Activated naive CD4-positive, alpha-beta T cell treated with anti-CD3 and anti-CD28 coated beads, Interleukin-2, amount 50 U/mL, for 72 hours (primary cell): ENCODE data around the gene VIPR2. TPM values are rescaled to one million over a fixed set of nuclear protein-coding genes. Genes with fewer than 3 reads are reported as not detected.
"Not testable (repeated sequence)": the region's sequence is repeated elsewhere in the genome, so short reads cannot be mapped to it uniquely, and the experiment has no call there.

Source experiments
- ATAC-seq, 2 donors: fragments of 150-1000 bp; cut with Tn5 transposase; 2 replicates each; pipeline ENCODE4 v1.10.0; 2021; ENCODE audit warnings: mild to moderate bottlenecking in 2 of 2, moderate library complexity in 2 of 2
- DNase-seq, 2 donors: peaks; one replicate each; pipeline ENCODE4 v3.0.0; 2021 to 2022; ENCODE audit warnings: low spot score in 2 of 2
- H3K27ac Mint-ChIP-seq, 2 donors: one replicate each; pipeline ENCODE4 v1.8.0; 2022; ENCODE audit warnings: mild to moderate bottlenecking in 2 of 2, mixed read lengths in 2 of 2
- H3K36me3 Mint-ChIP-seq, 2 donors: one replicate each; pipeline ENCODE4 v1.8.0; 2022; ENCODE audit warnings: mixed read lengths in 2 of 2
- H3K9me3 Mint-ChIP-seq, 2 donors: one replicate each; pipeline ENCODE4 v1.8.0; 2022; ENCODE audit warnings: mixed read lengths in 2 of 2
- total RNA-seq, 2 donors: library from RNA; stranded (reverse); gene quantifications; one replicate each; pipeline ENCODE4 v1.2.3, GENCODE V29; 2022

VIPR2 gene, protein sequence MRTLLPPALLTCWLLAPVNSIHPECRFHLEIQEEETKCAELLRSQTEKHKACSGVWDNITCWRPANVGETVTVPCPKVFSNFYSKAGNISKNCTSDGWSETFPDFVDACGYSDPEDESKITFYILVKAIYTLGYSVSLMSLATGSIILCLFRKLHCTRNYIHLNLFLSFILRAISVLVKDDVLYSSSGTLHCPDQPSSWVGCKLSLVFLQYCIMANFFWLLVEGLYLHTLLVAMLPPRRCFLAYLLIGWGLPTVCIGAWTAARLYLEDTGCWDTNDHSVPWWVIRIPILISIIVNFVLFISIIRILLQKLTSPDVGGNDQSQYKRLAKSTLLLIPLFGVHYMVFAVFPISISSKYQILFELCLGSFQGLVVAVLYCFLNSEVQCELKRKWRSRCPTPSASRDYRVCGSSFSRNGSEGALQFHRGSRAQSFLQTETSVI
- total RNA-seq, result 1 to 10 TPM in 1 of 2 donors, under 1 TPM in 1; 0.55 to 1.8 TPM

DNA sequence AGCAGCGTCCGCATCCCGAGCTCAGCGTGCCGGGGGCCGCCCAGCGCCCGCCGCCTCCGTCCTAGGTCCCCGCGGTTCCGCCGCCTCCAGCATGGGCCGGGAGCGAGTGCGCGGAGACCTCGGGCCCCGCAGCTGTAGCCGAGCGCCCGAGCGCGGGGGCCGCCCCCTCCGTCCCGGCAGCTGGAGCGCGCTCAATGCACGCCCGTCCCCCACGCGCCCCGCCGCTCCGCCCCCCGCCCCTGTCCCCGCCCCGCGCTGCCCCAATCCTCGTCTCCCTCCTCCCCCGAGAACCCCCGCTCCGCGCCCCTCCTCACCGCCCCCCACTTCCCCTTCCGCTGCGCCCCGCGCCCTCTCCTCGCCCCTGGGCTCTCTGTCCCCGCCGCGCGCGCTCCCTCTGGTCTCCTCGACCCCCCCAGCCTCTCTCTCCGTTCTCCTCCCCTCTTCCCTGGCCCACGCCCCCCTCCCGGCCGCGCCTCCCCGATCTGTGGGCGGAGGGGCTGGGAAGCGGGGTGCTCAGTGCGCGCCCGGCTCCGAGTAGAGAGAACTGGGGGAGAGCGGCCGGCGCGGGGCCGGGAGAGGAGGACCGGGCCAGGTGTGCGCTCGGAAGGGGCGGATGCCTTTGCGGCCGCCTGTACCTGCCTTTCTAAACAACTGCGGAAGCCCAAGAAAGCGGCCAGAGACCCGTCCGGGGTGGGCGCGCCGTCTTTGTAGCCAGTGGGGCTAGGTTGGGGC lies at the start of gene VIPR2:
Gene VIPR2 (minus strand): TSS at position 110 of the 732 bp plus-strand sequence. CDS start 96 bp downstream, at position 14.
- DNase-seq (peak in 1 of 2 donors; percentile 27), ATAC-seq (peak; percentile 67 to 77)
- Mint-ChIP-seq H3K9me3 (no peaks in the 10 kb centered on the region), H3K27ac (no peak within 1 kb of the TSS), H3K36me3 (no peaks in the 10 kb centered on the region)

DNA sequence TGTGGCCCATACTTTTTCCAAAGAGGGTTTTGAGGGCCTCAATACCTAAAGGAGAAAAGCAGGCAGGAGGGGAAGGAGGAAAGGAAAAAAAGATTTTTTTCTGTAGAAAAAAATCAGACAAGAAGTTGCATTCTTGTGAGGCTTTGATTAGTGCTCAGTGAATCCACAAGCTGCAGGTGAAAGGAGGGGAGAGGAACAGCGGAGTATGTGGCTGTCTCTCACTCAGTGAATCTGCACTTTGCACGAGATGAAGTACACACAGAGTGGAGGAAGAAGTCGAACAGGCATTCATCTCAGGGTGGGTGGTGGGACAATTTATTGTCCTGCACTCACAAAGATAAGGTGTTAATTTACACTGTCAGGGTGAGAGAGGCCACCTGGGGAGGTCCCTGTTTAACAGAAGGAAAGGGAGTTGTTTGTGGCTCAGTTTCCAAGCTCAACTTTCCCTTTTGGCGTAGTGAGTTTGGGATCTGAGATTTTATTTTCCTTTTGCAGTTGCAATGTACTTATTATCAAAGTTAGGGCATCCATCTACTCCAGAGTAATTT lies 49.0 kb upstream of the VIPR2 start:
- DNase-seq (no peak), ATAC-seq (no peak)
- peak overlapping the region in 1 of 2 donors; percentile 57 for H3K27ac Mint-ChIP-seq
- no peaks in the 10 kb centered on the region for H3K9me3 Mint-ChIP-seq
- no peaks in the 10 kb centered on the region for H3K36me3 Mint-ChIP-seq

DNA sequence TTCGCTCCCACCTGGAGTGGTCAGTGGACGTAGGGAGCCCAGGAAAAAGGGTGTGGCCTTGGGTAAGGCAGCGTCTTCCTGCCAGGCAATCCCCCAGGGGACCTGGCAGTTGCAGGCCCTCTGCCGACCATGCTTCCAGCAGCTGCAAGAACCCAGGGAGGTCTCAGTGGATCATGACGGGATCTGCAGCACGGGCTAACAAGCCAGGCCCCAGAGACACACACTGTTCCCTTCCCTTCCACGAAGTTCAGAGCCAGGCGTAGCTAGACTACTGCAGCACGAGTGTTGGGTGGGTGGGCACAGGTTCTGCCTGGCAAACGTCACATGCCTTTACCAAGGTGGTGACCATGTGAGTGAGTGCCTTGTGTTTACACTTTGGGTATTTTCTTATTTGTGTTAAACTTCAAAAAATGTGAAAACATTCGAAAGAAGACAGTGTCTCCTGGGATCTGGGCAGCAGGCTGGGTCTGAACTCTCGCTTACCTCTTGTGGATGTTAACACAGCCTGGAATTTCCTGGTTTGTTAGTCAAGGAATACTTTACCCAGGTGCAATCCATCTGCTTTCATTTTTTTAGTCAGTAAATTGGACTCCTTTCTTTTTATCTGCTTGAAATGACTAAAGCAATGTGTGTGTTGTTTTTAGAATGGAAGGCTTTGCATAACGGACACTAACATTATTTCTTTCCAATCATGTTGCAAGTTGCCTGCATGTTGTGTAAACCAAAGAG lies 48.2 kb upstream of the VIPR2 start:
- H3K9me3 Mint-ChIP-seq, result no peaks in the 10 kb centered on the region
- H3K27ac Mint-ChIP-seq, result no peak overlapping the region
- H3K36me3 Mint-ChIP-seq, result no peaks in the 10 kb centered on the region
- DNase-seq, result no peak
- ATAC-seq, result no peak

DNA sequence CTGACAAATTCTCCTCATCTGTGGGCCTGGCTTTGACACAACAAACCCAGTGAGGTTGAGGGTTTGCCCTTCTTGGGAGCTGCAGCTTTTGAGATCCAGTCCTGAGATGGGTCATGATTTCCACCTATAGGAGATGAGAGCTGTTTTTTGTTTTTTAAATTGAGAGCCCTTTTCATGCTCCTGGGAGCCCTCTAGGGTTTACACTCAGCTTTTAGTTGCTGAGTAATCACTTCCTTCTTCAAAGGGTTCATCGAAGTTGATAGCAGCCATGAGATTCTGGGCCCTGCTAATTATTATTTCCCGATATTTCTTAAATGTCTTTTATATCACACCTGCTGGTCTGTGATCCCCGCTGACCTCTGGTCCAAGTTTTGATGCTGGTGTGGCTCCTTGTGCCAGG lies 47.3 kb upstream of the VIPR2 start:
- no peak for ATAC-seq
- H3K27ac Mint-ChIP-seq, result no peak overlapping the region
- H3K9me3 Mint-ChIP-seq, result no peaks in the 10 kb centered on the region
- DNase-seq, result no peak
- H3K36me3 Mint-ChIP-seq, result peaks cover 0 to 2% of the 10 kb centered on the region in 2 donors

DNA sequence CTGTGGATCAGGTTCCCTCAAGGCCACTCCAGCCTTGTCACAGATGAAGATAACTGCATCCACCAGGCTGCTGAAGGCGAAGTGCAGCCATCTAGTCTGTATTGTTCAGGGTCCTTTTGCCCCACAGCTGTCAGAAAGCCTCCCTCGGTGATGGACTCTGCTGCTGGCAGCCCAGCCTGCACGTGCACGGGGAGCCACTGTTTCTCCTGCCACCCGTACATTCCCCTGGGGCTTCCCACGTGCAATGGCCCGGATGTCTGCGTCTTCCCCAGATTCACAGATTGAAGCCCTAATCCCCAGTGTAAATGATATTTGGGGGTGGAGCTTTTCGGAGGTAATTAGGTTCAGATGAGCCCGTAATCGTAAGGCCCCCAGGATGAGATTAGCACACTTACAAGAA lies 46.6 kb upstream of the VIPR2 start:
- no peak overlapping the region for H3K27ac Mint-ChIP-seq
- DNase-seq (no peak), ATAC-seq (no peak)
- peaks cover 6 to 10% of the 10 kb centered on the region in 2 donors for H3K36me3 Mint-ChIP-seq
- H3K9me3 Mint-ChIP-seq, result peaks cover 5 to 6% of the 10 kb centered on the region in 2 donors

DNA sequence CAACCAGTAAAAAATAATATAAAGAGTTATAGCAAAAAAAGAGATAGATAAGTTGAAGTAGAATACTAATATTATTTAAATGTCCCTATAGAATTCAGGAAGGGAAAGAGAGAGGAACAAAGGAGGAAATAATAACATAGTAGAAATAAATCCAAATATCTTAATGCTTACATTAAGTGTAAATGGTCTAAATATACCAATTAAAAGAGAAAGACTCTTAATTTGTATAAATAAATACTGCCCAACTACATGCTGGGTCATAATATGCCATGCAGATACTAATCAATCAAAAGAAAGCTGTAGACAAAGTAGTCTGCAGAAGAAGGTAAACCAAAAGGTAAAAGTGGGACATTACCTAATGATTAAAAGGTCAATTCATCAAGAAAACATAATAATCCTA lies 43.3 kb upstream of the VIPR2 start:
- DNase-seq, result no peak
- H3K9me3 Mint-ChIP-seq, result peaks cover 10 to 11% of the 10 kb centered on the region in 2 donors
- no peak overlapping the region for H3K27ac Mint-ChIP-seq
- H3K36me3 Mint-ChIP-seq, result peaks cover 12 to 25% of the 10 kb centered on the region in 2 donors
- no peak for ATAC-seq

DNA sequence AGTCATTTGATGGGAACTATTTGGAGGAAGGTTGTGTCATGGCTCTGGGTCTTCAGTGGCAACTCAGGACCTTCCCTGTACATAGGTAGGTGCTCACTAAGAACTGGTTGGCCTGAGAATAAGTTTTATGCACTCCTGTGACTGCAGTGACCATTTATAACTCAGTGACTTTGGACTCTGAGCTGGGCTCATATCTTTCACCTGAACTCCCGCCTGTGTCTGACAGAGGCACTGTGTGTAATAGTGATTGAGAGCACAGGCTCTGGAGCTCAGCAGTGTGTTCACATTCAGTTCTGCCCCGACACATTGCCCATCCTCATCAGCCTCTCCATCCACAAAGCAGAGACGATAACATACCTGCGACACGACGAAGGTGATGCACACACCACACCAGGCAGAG lies 34.6 kb upstream of the VIPR2 start:
- DNase-seq, result no peak
- H3K36me3 Mint-ChIP-seq, result peaks cover 5 to 6% of the 10 kb centered on the region in 2 donors
- ATAC-seq, result no peak
- peaks cover 11 to 14% of the 10 kb centered on the region in 2 donors for H3K9me3 Mint-ChIP-seq
- H3K27ac Mint-ChIP-seq, result no peak overlapping the region

DNA sequence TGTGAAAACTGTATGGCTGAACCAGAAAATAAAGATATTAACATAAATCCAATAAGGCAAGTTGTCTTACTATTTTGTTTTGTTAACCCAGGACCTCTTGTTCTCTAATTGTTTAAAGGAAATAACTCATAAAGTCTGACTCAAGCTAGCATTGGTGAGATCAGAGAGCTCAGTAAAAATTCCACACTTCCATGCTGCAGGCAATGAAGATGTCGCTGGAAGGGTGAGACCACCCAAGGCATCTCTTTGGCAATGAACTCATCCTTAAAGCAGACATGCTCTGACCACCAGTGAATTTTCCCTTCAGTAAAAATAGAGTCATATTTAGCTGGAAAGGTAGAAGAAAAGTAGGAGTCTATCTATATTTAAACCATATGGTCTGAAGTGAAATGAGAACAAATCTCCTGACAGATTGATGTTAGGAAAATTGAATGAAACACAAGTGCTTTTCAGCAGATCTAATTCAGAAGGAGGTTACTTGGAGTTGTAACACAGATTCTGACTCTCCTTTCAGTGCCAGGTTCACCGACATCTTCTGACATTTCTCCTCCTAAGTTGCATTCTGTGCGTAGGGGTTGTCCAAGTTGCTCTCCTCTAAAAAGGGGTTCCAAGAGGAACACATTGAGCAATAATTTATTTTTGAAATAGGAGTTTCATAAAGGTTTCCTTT lies 32.8 kb upstream of the VIPR2 start:
- ATAC-seq (no peak), DNase-seq (no peak)
- no peak overlapping the region for H3K27ac Mint-ChIP-seq
- peaks cover 10 to 15% of the 10 kb centered on the region in 2 donors for H3K9me3 Mint-ChIP-seq
- H3K36me3 Mint-ChIP-seq, result peaks cover 0 to 18% of the 10 kb centered on the region in 2 donors

DNA sequence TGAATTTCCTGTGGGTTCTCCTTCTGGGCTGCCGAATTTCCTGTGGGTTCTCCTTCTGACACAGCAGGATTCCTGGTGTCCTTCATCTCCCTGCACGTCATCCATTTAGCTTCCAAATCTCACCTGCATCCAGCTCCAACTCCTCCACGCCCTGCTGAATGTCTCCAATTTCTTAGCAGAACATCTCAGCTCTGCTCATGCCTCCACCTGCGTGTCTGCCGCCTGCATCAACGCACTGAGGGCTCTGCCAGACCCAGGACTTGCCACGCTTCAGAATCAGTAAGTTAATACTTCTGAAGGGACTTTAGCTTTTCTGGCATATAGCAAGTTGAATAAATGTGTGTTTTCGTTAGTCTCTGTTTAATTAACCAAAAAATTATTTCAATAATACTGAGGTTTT lies 31.1 kb upstream of the VIPR2 start:
- Mint-ChIP-seq H3K9me3 (peaks cover 10 to 15% of the 10 kb centered on the region in 2 donors), H3K27ac (no peak overlapping the region), H3K36me3 (peaks cover 0 to 18% of the 10 kb centered on the region in 2 donors)
- ATAC-seq, result no peak
- no peak for DNase-seq

DNA sequence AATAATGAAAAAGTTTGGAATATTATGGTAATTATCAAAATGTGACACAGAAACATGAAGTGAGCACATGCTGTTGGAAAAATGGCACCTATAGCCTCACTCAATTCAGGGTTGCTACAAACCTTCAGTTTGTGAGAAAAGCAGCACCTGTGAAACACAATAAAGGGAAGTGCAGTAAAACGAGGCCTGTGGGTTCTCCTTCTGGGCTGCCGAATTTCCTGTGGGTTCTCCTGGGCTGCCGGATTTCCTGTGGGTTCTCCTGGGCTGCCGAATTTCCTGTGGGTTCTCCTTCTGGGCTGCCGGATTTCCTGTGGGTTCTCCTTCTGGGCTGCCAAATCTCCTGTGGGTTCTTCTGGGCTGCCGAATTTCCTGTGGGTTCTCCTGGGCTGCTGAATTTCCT lies 30.4 kb upstream of the VIPR2 start:
- not testable (repeated sequence) for H3K27ac Mint-ChIP-seq, DNase-seq, ATAC-seq
- Mint-ChIP-seq H3K36me3 (peaks cover 0 to 18% of the 10 kb centered on the region in 2 donors), H3K9me3 (peaks cover 7 to 15% of the 10 kb centered on the region in 2 donors)

DNA sequence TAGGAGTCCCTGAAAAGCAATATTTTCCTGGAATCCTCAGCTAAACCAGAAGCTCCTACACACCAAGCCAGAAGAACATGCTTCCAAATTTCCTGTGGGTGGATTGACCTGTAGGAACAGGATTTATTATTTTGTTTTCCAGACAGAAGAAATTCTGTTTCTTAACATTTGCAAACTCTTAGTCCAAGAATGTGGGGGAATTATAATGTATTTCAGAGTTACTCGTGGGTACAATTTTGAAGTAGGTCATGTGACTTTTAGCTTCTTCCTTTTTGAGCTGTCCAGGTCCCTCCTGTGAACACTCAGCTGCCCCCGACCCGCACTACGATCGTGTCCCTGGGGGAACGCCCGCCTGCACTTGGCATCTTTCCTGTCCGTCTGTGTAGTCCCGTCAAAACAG lies 27.7 kb upstream of the VIPR2 start:
- DNase-seq (no peak), ATAC-seq (no peak)
- Mint-ChIP-seq H3K9me3 (peaks cover 7 to 15% of the 10 kb centered on the region in 2 donors), H3K36me3 (peaks cover 0 to 18% of the 10 kb centered on the region in 2 donors), H3K27ac (no peak overlapping the region)

DNA sequence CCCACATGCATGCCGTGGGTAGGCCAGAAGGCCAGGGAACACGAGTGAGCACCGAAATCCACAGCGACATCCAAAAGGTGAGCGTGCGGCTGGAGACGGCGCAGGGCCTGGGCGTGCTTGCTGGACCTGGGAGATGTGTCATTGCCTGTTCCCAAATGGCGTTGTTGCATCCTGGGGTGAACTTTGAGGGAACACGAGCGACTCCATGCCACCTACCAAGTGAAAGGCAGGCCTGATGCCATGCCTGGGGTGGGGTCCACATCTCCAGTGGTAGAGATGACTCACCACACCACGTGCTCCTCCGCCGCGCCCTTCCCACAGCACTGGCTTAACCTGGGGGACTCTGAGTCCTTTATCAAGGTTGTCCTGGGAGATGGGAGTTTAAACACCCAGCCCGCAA lies 24.7 kb upstream of the VIPR2 start:
- ATAC-seq (no peak), DNase-seq (no peak)
- Mint-ChIP-seq H3K9me3 (peaks cover 2 to 4% of the 10 kb centered on the region in 2 donors), H3K27ac (no peak overlapping the region), H3K36me3 (peaks cover 0 to 12% of the 10 kb centered on the region in 2 donors)

DNA sequence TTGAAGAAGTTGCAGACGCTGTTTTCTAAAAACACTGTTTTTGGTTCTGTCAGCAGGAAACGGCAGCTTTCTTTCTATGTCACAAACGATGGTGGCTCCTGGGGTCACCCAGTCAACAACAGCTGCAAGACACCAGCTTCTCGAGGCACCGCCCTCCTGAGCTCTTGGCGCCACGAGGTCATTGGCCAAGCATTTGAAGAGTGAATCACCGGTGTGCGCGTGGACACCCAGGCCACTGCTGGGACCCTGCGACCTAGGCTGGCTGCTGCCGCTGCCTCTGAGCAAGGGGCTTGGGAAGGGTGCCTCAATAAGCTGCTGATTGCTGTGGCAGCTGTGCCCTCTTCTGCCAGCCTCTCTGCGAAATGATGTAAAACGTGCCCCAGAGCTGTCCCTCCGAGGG lies 22.5 kb upstream of the VIPR2 start:
- ATAC-seq (no peak), DNase-seq (no peak)
- H3K27ac Mint-ChIP-seq, result no peak overlapping the region
- no peaks in the 10 kb centered on the region for H3K36me3 Mint-ChIP-seq
- no peaks in the 10 kb centered on the region for H3K9me3 Mint-ChIP-seq

DNA sequence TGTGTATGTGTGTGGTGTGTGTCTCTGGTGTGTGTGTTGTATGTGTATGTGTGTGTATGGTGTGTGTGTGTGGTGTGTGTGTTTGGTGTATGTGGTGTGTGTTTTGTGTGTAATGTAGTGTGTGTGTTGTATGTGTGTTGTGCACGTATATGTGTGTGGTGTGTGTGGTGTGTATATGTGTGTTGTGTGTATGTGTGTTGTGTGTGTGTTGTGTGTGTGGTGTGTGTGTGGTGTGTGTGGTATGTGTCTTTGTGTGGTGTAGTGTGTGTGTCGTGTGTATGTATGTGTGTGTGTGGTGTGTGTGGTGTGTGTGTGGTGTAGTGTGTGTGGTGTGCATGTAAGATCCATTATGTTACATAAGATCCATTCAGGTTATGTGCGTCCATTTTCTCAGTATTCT lies 21.9 kb upstream of the VIPR2 start:
- no peaks in the 10 kb centered on the region for H3K36me3 Mint-ChIP-seq
- no peak overlapping the region for H3K27ac Mint-ChIP-seq
- H3K9me3 Mint-ChIP-seq, result no peaks in the 10 kb centered on the region
- DNase-seq, result no peak
- no peak for ATAC-seq

DNA sequence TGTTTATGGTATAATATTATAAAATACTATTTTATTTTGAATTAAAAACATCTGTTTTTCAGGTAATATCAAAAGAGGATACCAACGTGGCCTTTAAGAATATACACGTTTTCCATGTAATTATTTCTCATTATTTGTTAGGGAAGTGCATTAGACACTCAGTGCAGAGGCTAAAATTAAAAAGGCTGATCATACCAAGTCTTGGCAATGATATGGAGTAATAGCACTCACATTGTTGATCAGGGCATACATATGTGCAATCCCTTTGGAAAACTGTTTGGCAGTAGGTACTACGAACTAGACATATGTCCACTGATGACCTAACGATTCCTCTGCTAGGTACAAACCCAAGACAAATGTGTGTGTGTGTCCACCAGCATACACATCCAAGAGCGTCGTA lies 20.7 kb upstream of the VIPR2 start:
- no peaks in the 10 kb centered on the region for H3K9me3 Mint-ChIP-seq
- no peak overlapping the region for H3K27ac Mint-ChIP-seq
- H3K36me3 Mint-ChIP-seq, result no peaks in the 10 kb centered on the region
- DNase-seq (no peak), ATAC-seq (no peak)

DNA sequence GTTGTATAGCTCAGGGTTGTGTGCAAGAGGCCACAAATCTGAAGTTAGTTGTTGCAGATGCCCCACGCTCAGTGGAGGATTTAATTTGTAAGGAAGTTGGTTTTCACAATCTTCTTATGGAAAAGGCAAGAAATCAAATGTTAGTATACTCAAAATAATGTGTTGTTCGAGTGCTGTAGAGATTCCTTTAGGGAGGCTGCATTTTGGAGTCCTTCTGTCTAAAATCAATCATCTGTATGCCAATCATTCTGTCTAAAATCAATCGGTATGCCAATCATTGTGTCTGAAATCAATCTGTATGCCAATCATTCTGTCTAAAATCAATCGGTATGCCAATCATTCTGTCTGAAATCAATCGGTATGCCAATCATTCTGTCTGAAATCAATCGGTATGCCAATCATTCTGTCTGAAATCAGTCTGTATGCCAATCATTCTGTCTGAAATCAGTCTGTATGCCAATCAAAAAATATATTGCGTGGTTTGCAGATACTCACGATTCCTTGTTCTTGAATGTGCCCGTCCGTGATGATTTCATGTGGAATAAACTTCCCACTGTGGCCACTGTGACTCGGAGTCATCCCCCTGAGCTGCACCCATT lies 19.1 kb upstream of the VIPR2 start:
- not testable (repeated sequence) for H3K36me3 Mint-ChIP-seq

More for the DNA sequence above, 19.1 kb upstream of the VIPR2 start:
- not testable (repeated sequence) for H3K27ac Mint-ChIP-seq, ATAC-seq, DNase-seq, H3K9me3 Mint-ChIP-seq
